Measurements from ENCODE around the gene GHR. TPM values are rescaled to one million over a fixed set of nuclear protein-coding genes. Genes with fewer than 3 reads are reported as not detected.

GHR gene
- total RNA-seq, 1 donor from 2014 or later: 0.61 TPM

DNA sequence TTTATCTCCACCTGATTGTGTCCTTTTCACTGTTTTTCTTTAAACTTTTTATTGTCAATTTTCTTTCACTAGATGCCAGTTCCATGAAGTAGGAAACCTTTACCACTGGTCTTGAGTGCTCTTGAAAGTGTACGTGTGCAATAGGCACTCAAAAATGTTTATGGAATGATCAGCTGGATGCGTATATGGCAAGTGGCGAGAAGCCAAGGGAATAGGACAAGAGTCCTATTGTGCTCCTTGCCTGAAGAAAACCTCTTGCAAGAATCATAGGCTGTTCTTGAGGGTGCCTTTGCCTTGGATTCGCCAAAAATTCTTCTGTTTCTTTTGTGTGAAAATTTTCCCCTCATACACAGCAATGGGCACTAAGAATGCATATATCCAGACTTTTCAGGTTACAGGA, 97.7 kb downstream of the GHR start:
- Mint-ChIP-seq H3K4me1 (no peaks in the 10 kb centered on the region), H3K27ac (ENCODE audit: unreplicated experiment) (no peak overlapping the region), H3K27me3 (ENCODE audit: low read depth) (no peaks in the 10 kb centered on the region), H3K4me3 (no peak overlapping the region), H3K9me3 (peaks cover 2% of the 10 kb centered on the region), H3K36me3 (ENCODE audit: low read depth) (no peaks in the 10 kb centered on the region)
- TF ChIP-seq, protein P1, sequence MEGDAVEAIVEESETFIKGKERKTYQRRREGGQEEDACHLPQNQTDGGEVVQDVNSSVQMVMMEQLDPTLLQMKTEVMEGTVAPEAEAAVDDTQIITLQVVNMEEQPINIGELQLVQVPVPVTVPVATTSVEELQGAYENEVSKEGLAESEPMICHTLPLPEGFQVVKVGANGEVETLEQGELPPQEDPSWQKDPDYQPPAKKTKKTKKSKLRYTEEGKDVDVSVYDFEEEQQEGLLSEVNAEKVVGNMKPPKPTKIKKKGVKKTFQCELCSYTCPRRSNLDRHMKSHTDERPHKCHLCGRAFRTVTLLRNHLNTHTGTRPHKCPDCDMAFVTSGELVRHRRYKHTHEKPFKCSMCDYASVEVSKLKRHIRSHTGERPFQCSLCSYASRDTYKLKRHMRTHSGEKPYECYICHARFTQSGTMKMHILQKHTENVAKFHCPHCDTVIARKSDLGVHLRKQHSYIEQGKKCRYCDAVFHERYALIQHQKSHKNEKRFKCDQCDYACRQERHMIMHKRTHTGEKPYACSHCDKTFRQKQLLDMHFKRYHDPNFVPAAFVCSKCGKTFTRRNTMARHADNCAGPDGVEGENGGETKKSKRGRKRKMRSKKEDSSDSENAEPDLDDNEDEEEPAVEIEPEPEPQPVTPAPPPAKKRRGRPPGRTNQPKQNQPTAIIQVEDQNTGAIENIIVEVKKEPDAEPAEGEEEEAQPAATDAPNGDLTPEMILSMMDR (conservative IDR thresholded peaks at IDR 0.05): no peak
- DNase-seq (ENCODE audit: low read depth, low spot score): no peak

DNA sequence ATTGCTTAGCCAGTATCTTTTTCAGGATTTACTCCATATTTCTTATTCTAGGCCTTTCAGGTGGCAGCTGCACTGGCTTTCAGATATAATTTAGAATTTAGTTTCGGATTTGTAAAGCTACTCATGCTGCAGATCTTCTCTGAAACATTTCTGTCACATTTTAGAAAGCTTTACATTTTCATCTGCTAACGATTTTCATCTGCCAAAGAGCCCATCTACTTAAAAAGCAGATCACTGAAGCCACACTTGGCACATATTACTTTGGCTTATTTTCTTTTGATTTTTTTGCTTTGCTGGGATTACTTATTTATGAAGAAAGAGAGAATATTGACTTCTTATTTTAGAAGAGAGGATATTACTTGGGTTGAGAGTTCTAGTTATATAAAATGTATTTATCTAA, 98.2 kb downstream of the GHR start:
- Mint-ChIP-seq H3K4me1 (no peaks in the 10 kb centered on the region), H3K27ac (ENCODE audit: unreplicated experiment) (no peak overlapping the region), H3K36me3 (ENCODE audit: low read depth) (no peaks in the 10 kb centered on the region), H3K4me3 (no peak overlapping the region), H3K27me3 (ENCODE audit: low read depth) (no peaks in the 10 kb centered on the region), H3K9me3 (peaks cover 2% of the 10 kb centered on the region)
- TF ChIP-seq, protein P1 (conservative IDR thresholded peaks at IDR 0.05): no peak
- DNase-seq (ENCODE audit: low read depth, low spot score): no peak

DNA sequence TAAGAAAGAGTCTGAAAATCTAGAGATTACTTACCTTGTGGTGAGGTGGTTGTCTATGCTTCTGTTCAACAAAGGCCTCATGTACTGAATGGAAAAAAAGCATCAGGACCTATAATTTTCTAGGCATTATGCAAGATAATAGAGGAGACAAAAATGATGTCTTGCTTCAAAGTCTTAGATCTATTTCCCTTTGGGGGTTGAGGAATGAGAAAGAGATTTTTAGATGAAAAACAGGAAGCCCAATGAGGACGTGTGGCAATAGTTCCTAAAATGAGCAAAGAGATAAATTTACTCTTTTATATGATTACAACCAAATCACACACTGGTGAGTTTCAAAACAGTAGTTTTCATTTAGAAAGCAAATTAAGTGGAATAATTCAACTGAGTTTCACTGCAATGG, 99.5 kb downstream of the GHR start:
- H3K27ac Mint-ChIP-seq (ENCODE audit: unreplicated experiment): no peak overlapping the region
- peaks cover 5% of the 10 kb centered on the region for H3K27me3 Mint-ChIP-seq (ENCODE audit: low read depth)
- DNase-seq (ENCODE audit: low read depth, low spot score): no peak
- no peaks in the 10 kb centered on the region for H3K36me3 Mint-ChIP-seq (ENCODE audit: low read depth)
- H3K4me1 Mint-ChIP-seq: no peaks in the 10 kb centered on the region
- TF ChIP-seq, protein P1 (conservative IDR thresholded peaks at IDR 0.05): no peak
- peaks cover 9% of the 10 kb centered on the region for H3K9me3 Mint-ChIP-seq
- no peak overlapping the region for H3K4me3 Mint-ChIP-seq

DNA sequence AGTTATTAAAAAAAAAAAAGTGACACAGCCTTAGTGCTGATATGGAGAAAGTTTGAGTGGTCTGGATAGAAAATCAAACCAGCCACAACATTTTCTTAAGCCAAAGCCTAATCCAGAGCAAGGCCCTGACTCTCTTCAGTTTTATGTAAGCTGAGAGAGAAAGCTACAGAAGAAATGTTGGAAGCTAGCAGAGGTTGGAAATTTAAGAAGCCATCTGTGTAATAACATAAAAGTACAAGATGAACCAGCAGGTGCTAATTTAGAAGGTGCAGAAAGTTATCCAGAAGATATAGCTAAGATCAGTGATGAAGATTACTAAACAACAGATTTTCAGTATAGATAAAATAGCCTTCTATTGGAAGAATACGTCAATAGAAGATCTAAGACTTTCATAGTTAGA, 102.9 kb downstream of the GHR start:
- peaks cover 9% of the 10 kb centered on the region for H3K9me3 Mint-ChIP-seq
- H3K4me1 Mint-ChIP-seq: no peaks in the 10 kb centered on the region
- H3K27ac Mint-ChIP-seq (ENCODE audit: unreplicated experiment): no peak overlapping the region
- no peak for DNase-seq (ENCODE audit: low read depth, low spot score)
- no peaks in the 10 kb centered on the region for H3K36me3 Mint-ChIP-seq (ENCODE audit: low read depth)
- no peak overlapping the region for H3K4me3 Mint-ChIP-seq
- TF ChIP-seq, protein P1 (conservative IDR thresholded peaks at IDR 0.05): no peak
- peaks cover 5% of the 10 kb centered on the region for H3K27me3 Mint-ChIP-seq (ENCODE audit: low read depth)

DNA sequence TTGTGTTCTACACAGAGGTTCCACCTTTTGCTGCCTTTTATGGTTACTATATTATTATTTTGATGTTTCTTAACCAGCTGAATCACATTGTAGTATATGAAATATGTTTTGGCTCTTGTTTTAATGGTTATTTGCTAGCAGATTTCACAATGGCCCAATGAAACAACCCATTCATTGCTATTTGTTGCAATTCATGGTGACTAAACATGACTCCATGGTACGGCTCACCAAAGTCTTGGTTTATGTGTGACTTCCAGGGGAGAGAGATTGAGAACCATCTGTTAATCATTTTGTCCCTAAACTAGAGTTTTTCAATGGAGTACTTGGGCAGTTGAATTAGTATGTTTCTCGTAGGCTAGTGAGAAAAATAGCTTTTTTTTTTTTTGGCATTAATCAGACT, 108.4 kb downstream of the GHR start:
- H3K27me3 Mint-ChIP-seq (ENCODE audit: low read depth): peaks cover 3% of the 10 kb centered on the region
- no peak overlapping the region for H3K4me3 Mint-ChIP-seq
- H3K36me3 Mint-ChIP-seq (ENCODE audit: low read depth): no peaks in the 10 kb centered on the region
- DNase-seq (ENCODE audit: low read depth, low spot score): no peak
- no peak overlapping the region for H3K27ac Mint-ChIP-seq (ENCODE audit: unreplicated experiment)
- peaks cover 5% of the 10 kb centered on the region for H3K9me3 Mint-ChIP-seq
- no peaks in the 10 kb centered on the region for H3K4me1 Mint-ChIP-seq
- TF ChIP-seq, protein P1 (conservative IDR thresholded peaks at IDR 0.05): no peak

DNA sequence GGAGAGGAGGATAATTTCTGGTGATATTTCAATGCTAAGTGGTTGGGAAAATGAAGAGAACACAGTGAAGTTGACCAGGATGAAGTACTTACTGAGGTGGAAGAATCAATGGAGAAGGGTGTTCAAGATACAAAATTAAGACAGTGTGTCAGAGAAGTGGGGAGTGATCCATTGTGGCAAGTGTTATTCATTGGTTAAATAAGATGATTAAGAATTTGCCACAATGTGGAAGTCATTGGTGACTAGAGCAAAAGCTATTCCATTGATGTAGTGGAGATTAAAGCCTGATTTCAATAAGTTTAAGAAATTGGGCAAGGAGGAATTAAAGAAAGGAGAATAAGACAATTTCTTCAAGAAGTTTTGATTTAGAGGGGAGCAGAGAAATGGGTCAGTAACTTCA, 118.9 kb downstream of the GHR start:
- H3K36me3 Mint-ChIP-seq (ENCODE audit: low read depth): no peaks in the 10 kb centered on the region
- no peaks in the 10 kb centered on the region for H3K27me3 Mint-ChIP-seq (ENCODE audit: low read depth)
- no peak overlapping the region for H3K27ac Mint-ChIP-seq (ENCODE audit: unreplicated experiment)
- TF ChIP-seq, protein P1 (conservative IDR thresholded peaks at IDR 0.05): no peak
- no peak for DNase-seq (ENCODE audit: low read depth, low spot score)
- peaks cover 9% of the 10 kb centered on the region for H3K9me3 Mint-ChIP-seq
- H3K4me1 Mint-ChIP-seq: no peaks in the 10 kb centered on the region
- no peak overlapping the region for H3K4me3 Mint-ChIP-seq

Measured in neural crest cell (in vitro differentiated cells).